Measurements from ENCODE around the gene LCAT.

LCAT gene

GRCh38 chr16:67968400-67969253 is 24.7 kb upstream of the LCAT start, which contains the start of gene SLC12A4:
Gene SLC12A4, minus strand, starts transcription at chr16:67968637. Its CDS starts 84 bp downstream, at chr16:67968553.
- DNase-seq: peak; percentile 85 to 93

DNA sequence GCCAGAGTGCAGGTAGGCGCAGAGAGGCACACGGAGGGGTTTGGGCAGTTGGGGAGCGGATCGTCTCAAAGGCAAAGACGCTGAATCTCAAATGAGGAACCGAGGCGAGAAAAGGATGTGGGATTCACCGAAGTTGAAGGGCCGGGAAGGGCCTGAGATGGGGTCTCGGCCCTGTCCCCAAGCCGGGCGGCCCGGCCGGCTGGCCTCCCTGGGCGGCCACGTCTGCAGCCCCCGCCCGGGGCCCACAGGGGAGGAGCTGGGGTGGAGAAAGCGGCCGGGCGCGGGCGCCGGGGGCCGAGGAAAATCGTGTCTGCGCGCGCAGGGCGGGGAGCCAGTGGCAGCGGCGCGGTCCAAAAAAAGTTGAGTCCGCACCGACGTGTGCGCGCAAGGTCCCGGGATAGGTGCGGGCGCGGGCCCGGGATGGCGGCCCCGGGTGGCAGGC is 24.1 kb upstream of the LCAT start:
- DNase-seq: peak in 1 of 2 donors; percentile 38

DNA sequence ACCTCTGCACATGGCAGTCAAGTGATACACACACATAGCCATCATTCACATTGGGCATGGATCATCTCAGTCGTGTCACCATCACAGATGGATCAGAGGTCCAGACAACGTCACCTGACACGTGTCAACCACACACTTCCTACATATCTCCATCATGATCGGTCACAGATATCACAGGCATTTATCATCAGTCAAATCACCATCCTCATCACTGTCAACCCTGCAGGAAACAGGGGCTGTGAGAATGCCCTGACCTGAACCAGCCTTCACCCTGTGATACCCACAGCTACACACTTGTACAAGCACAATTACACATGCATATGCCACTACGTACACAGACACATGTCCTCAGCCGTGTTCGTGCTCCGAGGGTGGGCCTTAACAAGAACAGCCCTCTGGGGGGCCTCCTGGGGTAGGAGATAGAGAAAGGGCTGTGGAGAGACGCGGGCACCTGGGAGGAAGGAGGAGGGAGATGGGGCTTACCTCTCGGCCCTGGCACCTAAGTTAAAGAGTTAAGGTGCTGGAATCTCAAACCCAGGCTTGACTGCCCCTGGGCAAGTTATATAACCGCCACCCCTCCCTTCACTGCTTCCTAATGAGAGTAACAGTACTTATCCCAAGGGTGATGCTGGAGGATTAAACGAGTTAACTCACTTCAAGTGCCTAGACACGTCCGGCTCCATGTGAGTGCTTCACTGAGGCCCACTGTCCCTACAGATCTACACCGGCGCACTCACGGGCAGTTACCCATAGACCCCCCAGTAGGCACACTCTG is 23.4 kb upstream of the LCAT start:
- DNase-seq: peak in 1 of 2 donors; percentile 40

GRCh38 chr16:67966549-67967182 is 22.7 kb upstream of the LCAT start:
- DNase-seq: no peak

DNA sequence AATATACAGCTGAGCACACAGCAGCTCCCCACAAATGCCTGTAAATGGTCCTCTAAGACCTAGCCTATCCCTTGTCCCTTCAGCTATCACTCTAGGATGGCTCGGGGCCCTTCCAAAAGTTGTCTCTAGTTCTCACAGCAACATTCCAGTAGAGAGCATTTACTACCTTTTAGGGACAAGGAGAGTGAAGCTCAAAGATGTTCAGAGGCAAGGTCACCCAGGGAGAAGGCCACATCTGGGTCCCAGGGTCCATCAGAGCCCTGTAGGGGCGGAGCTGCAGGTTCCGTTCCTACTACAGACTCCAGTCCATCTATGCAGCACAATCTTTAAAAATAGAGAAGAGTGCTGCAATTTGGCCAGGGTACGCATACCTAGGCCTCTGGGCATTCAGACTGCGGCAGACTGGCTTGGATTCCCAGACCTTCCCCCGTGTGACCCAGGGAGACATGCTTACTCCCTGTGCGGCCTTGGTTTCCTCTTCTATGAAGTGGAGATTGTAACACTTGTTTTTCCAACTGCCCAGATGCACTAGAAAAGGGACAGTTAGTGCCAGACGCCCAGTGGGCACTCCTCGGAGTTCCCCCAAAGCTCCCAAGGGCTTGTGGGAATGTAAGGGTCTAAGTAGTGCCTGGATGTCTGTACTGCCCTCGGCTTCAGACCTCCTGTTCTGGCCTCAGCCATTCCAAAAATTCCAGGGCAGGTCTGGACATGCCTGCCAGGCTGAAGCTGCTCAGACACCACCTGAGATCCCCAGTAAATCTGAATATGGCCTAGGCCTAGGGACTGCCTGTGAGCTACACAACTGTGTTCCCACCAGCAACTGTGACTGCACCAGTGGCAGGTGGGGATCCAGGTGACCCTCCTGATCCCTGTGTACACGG is 22.0 kb upstream of the LCAT start:
- DNase-seq: no peak

GRCh38 chr16:67964477-67965131 is 20.7 kb upstream of the LCAT start:
- no peak for DNase-seq

DNA sequence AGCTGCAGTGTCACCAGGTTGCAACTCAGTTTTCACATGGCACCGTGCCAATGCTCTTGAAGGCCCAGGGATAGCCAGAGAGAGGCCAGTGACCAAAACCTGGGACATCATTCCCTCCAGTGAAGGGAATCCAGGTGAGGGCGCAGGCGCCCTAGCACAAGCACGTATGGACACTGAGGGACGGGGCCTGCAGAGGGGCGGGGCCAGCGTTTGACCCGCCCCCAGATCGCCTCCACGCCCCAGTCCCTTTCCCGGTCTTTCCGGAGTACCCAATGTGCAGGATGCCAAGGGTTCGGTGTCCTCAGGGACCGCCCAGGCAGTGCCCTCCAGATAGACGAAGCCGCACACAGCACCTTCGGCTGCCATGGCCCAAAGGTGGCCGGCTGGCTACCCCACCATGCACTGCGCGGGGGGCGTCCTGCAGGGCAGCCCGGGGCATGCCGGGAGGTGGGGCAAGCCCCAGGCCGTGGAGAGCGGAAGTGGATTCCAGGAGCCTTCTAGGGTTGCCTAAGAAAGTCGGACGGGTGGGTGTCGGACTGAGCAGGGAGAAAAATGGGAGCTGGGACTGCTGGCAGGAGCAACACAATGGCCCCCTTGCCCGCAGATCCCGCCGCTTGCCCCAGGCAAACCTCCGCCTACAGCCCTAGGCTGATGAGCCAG is 19.9 kb upstream of the LCAT start:
- DNase-seq: no peak

- no peak for DNase-seq
Observed at GRCh38 chr16:67963292-67963661, 19.4 kb upstream of the LCAT start.

- DNase-seq: no peak
Observed at GRCh38 chr16:67962135-67962534, 18.2 kb upstream of the LCAT start.

GRCh38 chr16:67961551-67961957 is 17.6 kb upstream of the LCAT start:
- no peak for DNase-seq

DNA sequence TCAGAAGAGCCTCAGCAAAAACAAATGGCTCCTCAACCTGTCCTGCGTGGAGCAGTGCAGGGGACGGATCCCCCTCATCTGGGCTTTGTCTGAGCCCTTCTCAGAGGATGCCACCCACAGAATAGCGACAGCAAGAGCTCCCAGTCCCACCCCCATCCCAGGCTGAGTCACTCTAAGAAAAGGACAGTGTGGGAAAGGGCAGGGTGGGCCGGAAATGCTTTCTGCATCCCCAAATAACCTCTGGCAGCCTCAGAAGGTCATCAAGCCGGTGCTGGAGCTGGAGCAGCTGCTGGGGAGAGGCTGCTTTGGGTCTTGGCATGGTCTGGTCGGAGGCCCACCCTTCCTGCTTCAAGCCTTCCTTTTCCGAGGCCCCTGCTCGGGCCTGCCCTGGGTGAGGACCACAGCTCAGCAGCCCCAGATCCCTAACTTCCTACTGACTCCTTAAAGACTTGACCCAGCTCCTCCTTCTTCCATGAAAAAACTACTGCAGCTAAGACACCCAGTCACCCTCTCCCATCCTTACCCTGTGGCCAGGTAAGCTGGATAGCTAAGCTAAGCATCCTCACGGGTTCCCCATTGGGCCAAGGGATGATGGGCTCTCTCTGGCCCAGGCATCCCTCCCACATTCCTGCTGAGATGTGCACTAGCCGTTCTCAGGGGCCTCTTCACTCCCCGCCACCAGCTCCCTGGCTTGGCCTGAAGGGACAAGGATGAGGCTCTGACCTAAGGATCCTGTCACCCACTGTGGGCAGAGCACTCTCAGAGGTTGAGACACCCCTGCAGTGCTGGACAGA is 15.8 kb upstream of the LCAT start:
- DNase-seq: no peak

GRCh38 chr16:67957622-67958021 is 13.7 kb upstream of the LCAT start:
- no peak for DNase-seq

DNA sequence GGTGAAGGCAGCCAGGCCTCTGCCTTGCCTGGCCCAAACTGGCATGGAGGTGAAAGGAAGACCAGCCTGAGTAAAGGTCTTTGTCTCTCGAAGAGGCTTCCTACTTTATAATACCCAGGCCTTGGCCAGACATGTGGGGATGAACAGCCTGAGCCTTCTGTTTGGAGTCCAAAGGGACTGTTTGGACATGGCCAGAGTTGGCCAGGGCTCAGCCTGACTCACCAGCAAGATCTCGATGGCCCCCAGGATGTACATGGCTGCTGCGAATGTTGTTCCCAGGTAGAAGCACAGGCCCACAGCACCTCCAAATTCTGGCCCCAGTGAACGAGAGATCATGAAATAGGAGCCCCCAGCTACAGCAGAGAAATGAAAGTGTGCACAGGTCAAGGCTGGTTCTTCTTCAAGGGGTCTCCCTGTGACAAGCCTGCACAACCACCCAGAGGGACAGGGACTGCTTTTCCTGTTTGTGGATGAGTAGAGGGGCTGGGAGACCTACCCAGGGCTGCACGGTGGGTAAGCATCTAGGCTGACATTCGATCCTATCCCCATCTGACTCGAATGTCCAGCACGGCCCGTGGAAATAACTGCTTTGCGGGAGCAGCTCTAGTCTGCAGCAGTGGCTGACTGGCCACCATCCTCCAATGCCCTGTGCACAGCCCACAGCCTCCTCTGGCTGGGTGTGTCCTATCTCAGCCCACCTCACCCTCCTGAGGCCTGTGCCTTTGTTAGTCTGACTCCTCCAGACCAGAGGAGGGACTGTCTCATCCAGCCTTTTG is 10.7 kb upstream of the LCAT start:
- no peak for DNase-seq

GRCh38 chr16:67953641-67954375 is 9.9 kb upstream of the LCAT start:
- DNase-seq: no peak

DNA sequence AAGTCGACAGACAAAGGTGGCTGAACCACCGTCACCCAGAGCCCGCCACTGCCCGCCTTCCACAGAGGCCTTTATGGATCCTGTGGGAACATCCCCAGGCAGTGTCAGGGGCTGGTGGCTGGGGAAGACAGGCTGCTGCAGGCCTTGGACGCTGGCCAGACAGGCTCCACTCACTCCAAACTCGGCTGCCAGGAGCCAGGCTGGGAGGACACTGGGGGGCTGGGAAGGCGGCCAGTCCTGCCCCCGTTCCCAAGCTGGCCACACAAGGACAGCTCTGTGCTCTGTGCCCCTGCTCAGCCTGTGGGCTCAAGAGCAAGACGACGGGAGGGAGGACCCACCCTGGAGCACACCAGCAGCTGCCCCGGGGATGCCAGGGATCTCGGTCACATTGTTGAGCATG is 7.6 kb upstream of the LCAT start:
- no peak for DNase-seq

DNA sequence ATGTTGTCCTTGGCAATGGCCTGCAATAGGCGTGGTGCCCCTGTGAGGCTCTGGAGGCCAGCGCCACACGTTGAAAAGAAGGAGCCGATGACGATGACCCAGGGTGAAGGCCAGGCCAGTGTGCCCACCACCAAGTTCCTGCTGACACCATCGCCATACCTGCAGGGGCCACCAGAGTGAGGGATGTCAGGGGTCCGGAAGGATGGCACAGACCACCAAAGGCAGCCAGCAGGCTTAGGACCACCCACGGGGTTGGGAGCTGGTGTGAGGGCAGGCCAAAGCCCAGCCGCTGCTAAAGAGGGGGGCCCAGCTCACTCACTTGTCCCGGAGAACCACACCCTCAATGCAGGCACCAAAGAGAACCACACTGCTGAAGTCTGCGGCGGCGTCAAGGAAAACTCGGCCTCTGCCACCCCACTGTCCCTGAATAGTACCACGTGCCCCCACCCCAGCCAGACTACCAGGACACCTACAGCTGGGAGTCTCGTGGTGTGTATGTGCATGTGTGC is 6.5 kb upstream of the LCAT start:
- no peak for DNase-seq

GRCh38 chr16:67949645-67950044 is 5.7 kb upstream of the LCAT start:
- DNase-seq: no peak

GRCh38 chr16:67948015-67948414 is 4.1 kb upstream of the LCAT start:
- DNase-seq: no peak
